Peyer's patch (tissue), 4 donors: ENCODE measurements around the gene EID1.

Source experiments
- CTCF ChIP-seq, 6 experiments: fragments of 450-650 bp in 4 of 6; fragments of 200-600 bp in 2 of 6; sonication (generic) in 1 of 6; IDR thresholded peaks; one replicate each; pipeline ENCODE4 v1.5.1; 2017 to 2019; ENCODE audit warnings: antibody characterized with exemption in 6 of 6, mild to moderate bottlenecking in 3 of 6, moderate library complexity in 1 of 6
- POLR2A ChIP-seq, 2 donors: fragments of 450-650 bp; IDR thresholded peaks; one replicate each; pipeline ENCODE4 v1.5.1; 2017; ENCODE audit warnings: antibody characterized with exemption in 2 of 2, mild to moderate bottlenecking in 2 of 2, moderate library complexity in 2 of 2

- TF ChIP-seq CTCF (IDR thresholded peaks at IDR 0.05) (no peak), POLR2A (IDR thresholded peaks at IDR 0.05) (no peak)
Observed at GRCh38 chr15:48904758-48905157, 26.8 kb downstream of the EID1 start.
